ENCODE data around the gene GGT6. TPM values are rescaled to one million over a fixed set of nuclear protein-coding genes. Genes with fewer than 3 reads are reported as not detected.

GGT6 gene
- polyA plus RNA-seq, 1 donor (not counting 4 experiments of a cell fraction or from before 2014, with no cell fraction given): 0.93 TPM

DNA sequence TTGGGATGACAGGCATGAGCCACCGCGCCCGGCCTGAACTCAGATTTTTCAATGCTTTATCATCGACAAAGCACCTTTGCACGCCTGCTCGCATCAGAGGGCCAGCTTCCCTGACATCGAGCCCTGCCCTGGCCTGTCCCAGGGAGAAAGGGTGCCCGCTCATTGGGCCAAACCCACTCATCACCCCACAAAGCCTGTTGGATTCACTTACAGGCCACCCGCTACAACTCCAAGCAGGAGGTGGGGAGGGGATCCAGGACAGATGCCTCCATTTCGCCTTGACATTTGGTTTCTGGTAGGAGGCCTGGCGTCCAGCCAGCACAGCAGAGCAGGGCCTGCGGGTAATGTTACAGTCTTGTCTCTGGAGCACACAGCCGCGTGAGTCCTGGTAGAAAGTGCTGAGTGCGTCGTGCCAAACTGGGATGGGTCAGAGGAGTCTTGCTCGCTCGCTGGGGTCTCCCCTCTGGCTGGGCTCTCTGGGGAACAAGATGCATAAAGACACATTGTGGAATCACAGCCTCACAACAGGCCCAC, 43.8 kb upstream of the GGT6 start:
- Histone ChIP-seq H3K4me1 (ENCODE audit: control insufficient read depth, extremely low read depth, insufficient read depth, low read length) (no peaks in the 10 kb centered on the region), H3K79me2 (ENCODE audit: control insufficient read depth, insufficient read depth, low read length) (no peaks in the 10 kb centered on the region)
- dilution Hi-C loops (cut with MboI; ENCODE audit: extremely low pct_ligation_motif_present, low sequenced_read_pairs): no loop called here

DNA sequence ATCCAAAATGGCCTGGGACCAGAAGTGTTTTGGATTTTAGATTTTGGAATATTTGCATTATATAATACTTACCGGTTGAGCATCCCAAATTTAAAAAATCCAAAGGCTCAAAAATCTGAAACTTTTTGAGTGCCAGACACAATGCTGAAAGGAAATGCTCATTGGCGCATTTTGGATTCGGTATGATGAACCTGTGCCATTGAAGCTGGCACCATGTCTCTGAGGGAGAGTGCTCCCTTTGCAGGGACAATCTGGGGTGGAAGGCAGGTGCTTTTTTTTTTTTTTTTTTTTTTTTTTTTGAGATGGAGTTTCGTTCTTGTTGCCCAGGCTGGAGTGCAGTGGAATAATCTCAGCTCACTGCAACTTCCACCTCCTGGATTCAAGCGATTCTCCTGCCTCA, 41.7 kb upstream of the GGT6 start:
- Histone ChIP-seq H3K27me3 (ENCODE audit: control insufficient read depth, extremely low read depth, insufficient read depth, low read length) (peaks cover 17% of the 10 kb centered on the region), H3K9ac (ENCODE audit: control insufficient read depth, extremely low read depth, insufficient read depth, low read length) (no peak overlapping the region), H3K9me1 (ENCODE audit: control insufficient read depth, extremely low read depth, insufficient read depth, low read length) (no peaks in the 10 kb centered on the region), H4K20me1 (ENCODE audit: control insufficient read depth, extremely low read depth, insufficient read depth, low read length) (no peaks in the 10 kb centered on the region), H3K36me3 (ENCODE audit: control insufficient read depth in 2 of 2, extremely low read depth in 1 of 2, insufficient read depth in 2 of 2, low read length in 2 of 2) (no peaks in the 10 kb centered on the region), H3K4me1 (ENCODE audit: control insufficient read depth, extremely low read depth, insufficient read depth, low read length) (no peaks in the 10 kb centered on the region), H3K9me3 (ENCODE audit: control insufficient read depth, low read depth, low read length) (no peaks in the 10 kb centered on the region), H2AFZ (ENCODE audit: control insufficient read depth, low read length) (no peak overlapping the region), H3K4me2 (ENCODE audit: control insufficient read depth, extremely low read depth, insufficient read depth, low read depth, low read length) (no peak overlapping the region), H3K79me2 (ENCODE audit: control insufficient read depth, insufficient read depth, low read length) (no peaks in the 10 kb centered on the region), H3K4me3 (ENCODE audit: control insufficient read depth in 2 of 3, extremely low read depth in 1 of 3, insufficient read depth in 2 of 3, low read depth in 1 of 3, low read length in 3 of 3) (no peak overlapping the region), H3K27ac (ENCODE audit: control insufficient read depth, insufficient read depth, low read length) (no peak overlapping the region)
- TF ChIP-seq EZH2 (IDR thresholded peaks at IDR 0.05; ENCODE audit: low read length): no peak
- TF ChIP-seq, protein P1, sequence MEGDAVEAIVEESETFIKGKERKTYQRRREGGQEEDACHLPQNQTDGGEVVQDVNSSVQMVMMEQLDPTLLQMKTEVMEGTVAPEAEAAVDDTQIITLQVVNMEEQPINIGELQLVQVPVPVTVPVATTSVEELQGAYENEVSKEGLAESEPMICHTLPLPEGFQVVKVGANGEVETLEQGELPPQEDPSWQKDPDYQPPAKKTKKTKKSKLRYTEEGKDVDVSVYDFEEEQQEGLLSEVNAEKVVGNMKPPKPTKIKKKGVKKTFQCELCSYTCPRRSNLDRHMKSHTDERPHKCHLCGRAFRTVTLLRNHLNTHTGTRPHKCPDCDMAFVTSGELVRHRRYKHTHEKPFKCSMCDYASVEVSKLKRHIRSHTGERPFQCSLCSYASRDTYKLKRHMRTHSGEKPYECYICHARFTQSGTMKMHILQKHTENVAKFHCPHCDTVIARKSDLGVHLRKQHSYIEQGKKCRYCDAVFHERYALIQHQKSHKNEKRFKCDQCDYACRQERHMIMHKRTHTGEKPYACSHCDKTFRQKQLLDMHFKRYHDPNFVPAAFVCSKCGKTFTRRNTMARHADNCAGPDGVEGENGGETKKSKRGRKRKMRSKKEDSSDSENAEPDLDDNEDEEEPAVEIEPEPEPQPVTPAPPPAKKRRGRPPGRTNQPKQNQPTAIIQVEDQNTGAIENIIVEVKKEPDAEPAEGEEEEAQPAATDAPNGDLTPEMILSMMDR (optimal IDR thresholded peaks at IDR 0.05 in 1 of 3, IDR thresholded peaks at IDR 0.05 in 1 of 3, conservative IDR thresholded peaks at IDR 0.05 in 1 of 3; ENCODE audit: extremely low read depth in 1 of 3, insufficient read depth in 2 of 3, low read length in 3 of 3): no peak
- no peak for DNase-seq (ENCODE audit: low read depth, low spot score)
- dilution Hi-C loops (cut with MboI; ENCODE audit: extremely low pct_ligation_motif_present, low sequenced_read_pairs): no loop called here
- FAIRE-seq: no peak

More for the DNA sequence above, 43.8 kb upstream of the GGT6 start:
- H3K4me3 ChIP-seq (ENCODE audit: control insufficient read depth in 2 of 3, extremely low read depth in 1 of 3, insufficient read depth in 2 of 3, low read depth in 1 of 3, low read length in 3 of 3): no peak overlapping the region
- H2AFZ ChIP-seq (ENCODE audit: control insufficient read depth, low read length): peak overlapping the region; percentile 23
- DNase-seq (ENCODE audit: low read depth, low spot score) (no peak), FAIRE-seq (no peak)
- TF ChIP-seq EZH2 (IDR thresholded peaks at IDR 0.05; ENCODE audit: low read length): no peak
- TF ChIP-seq, protein P1 (optimal IDR thresholded peaks at IDR 0.05 in 1 of 3, IDR thresholded peaks at IDR 0.05 in 1 of 3, conservative IDR thresholded peaks at IDR 0.05 in 1 of 3; ENCODE audit: extremely low read depth in 1 of 3, insufficient read depth in 2 of 3, low read length in 3 of 3): no peak
- no peaks in the 10 kb centered on the region for H3K9me3 ChIP-seq (ENCODE audit: control insufficient read depth, low read depth, low read length)
- no peaks in the 10 kb centered on the region for H4K20me1 ChIP-seq (ENCODE audit: control insufficient read depth, extremely low read depth, insufficient read depth, low read length)
- H3K9ac ChIP-seq (ENCODE audit: control insufficient read depth, extremely low read depth, insufficient read depth, low read length): no peak overlapping the region
- H3K9me1 ChIP-seq (ENCODE audit: control insufficient read depth, extremely low read depth, insufficient read depth, low read length): no peaks in the 10 kb centered on the region
- H3K27me3 ChIP-seq (ENCODE audit: control insufficient read depth, extremely low read depth, insufficient read depth, low read length): peaks cover 23% of the 10 kb centered on the region
- H3K27ac ChIP-seq (ENCODE audit: control insufficient read depth, insufficient read depth, low read length): no peak overlapping the region
- H3K36me3 ChIP-seq (ENCODE audit: control insufficient read depth in 2 of 2, extremely low read depth in 1 of 2, insufficient read depth in 2 of 2, low read length in 2 of 2): no peaks in the 10 kb centered on the region
- peak overlapping the region; percentile 14 for H3K4me2 ChIP-seq (ENCODE audit: control insufficient read depth, extremely low read depth, insufficient read depth, low read depth, low read length)

All from keratinocyte (primary cell).